COR-L47 (cell line): Measurements from ENCODE around the gene KRTAP10-3.
"Not testable (repeated sequence)": the region's sequence is repeated elsewhere in the genome, so short reads cannot be mapped to it uniquely, and the experiment has no call there.

Experiments used
- DNase-seq: peaks from one replicate; lab custom pipeline; 2025; lab: John Stamatoyannopoulos, UW

Gene KRTAP10-3

DNA sequence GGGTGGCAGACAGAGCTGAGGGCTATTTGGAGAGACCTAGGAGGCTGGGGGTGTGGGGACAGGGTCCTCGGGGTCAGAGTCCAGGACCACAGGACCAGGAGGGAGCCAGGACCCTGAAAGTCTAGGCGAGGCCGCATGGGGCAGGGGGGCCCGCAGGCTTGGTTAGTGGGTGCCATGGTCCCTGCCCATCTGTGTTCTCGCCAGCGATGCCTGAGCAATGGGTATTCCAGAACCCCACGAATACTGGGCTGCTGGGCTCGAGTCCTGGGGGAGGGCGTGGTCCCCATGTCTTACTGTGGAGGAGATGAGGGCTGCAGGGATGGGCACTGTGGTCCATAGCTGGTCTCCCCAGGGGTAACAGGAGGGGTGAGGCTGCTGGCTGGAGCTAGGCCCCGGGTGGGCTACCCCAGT is 31.7 kb upstream of the KRTAP10-3 start:
- DNase-seq, result no peak

GRCh38 chr21:44589586-44590305 is 31.2 kb upstream of the KRTAP10-3 start:
- no peak for DNase-seq

GRCh38 chr21:44589094-44589493 is 30.5 kb upstream of the KRTAP10-3 start:
- DNase-seq, result no peak

- DNase-seq, result no peak
Measured at GRCh38 chr21:44585892-44586291, 27.3 kb upstream of the KRTAP10-3 start.

DNA sequence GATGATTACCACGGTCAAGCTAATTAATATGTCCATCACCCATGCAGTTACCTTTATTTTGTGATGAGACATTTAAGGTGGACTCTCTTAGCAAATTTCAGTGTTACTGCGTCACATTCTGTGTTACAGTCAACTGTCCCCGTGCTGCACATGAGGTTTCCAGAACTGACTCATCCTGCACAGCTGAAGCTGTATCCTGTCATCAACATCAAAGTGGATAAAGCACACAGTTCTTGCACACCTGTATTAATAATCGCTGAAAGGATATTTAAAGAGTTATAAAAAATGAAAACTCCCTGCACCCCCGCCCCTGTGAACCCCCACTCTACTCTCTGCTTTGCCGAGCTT is 25.2 kb upstream of the KRTAP10-3 start:
- peak; percentile 70 for DNase-seq

GRCh38 chr21:44583089-44583799 is 24.6 kb upstream of the KRTAP10-3 start:
- peak; percentile 77 for DNase-seq

DNA sequence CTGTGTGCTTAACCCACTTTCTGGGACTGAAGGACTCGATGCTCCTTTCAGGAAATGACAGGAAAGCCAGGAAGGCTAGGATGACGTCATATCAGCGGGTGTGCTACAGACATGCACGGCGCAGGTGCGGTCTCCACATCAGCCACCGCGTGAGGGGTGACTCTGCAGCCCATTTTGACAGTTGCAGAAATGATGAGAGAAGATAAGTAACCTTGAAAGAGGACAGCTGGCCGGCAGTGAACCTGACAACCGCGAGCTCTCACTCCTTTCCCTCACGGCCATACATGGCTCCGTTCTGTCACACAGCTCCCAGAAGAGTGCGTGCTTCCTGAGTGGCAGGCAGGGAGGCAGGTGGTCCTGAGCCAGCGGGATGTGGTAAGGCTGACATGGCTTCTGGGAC is 23.5 kb upstream of the KRTAP10-3 start:
- DNase-seq, result no peak

DNA sequence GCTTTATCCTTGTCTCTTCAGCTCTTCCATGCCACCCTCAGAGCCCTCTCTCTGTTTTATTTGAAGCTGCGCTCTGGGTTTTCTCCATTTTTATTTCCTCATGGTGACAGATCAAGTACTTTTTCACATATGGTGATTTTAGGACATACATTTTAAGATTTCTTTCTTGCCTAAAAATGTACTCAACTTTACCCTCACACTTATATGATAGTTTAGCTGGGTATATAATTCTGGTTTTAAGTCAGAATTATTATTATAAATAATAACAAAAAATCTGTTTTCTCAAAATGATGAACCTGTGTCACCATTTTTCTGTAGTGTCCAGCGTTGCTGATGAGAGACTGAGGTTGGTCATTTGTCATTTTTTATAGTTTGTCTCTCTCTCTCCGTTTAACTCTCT is 22.6 kb upstream of the KRTAP10-3 start:
- no peak for DNase-seq

DNA sequence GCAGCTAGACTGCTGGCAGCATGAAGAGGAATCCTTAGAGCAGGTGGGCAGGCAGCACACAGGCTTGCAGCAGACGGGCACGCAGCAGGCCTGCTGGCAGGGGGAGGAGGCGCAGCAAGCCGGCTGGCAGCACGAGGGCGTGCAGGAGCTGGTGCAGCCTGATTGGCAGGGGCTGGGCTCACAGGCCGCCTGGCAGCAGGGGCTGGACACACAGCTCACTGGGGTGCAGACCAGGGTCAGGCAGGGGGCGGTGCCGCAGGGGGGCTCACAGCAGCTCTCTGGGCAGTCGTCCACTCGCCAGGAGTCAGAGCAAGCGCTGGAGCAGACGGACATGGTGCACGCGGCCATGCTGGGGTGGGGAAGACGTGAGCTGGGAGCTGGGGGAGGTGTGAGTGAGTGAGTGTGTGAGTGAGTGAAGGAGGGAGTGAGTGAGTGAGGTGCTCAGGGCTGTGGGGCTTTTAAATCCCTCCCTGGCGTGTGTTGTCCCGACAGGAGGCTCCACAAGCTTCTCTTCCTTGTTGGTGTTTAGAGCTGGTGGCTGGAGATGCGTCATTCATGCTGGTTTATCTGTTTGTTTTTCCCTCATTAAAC is 21.7 kb upstream of the KRTAP10-3 start, which contains the start of gene KRTAP10-5:
TSS of gene KRTAP10-5 (minus strand) at position 374 of the 591 bp plus-strand sequence. CDS start at position 348, 26 bp downstream.
- DNase-seq, result not testable (repeated sequence)

DNA sequence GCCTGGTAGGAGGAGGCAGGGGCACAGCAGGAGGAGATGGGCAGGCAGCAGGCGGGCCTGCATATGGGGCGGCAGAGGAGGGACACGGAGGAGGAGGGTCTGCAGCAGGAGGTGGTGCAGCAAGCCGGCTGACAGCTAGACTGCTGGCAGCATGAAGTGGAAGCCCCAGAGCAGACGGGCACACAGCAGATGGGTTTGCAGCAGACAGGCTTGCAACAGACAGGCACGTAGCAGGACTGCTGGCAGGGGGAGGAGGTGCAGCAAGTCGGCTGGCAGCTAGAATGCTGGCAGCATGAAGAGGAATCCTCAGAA is 21.2 kb upstream of the KRTAP10-3 start:
- DNase-seq, result no peak

- no peak for DNase-seq
Measured at GRCh38 chr21:44579056-44579832, 20.6 kb upstream of the KRTAP10-3 start.

DNA sequence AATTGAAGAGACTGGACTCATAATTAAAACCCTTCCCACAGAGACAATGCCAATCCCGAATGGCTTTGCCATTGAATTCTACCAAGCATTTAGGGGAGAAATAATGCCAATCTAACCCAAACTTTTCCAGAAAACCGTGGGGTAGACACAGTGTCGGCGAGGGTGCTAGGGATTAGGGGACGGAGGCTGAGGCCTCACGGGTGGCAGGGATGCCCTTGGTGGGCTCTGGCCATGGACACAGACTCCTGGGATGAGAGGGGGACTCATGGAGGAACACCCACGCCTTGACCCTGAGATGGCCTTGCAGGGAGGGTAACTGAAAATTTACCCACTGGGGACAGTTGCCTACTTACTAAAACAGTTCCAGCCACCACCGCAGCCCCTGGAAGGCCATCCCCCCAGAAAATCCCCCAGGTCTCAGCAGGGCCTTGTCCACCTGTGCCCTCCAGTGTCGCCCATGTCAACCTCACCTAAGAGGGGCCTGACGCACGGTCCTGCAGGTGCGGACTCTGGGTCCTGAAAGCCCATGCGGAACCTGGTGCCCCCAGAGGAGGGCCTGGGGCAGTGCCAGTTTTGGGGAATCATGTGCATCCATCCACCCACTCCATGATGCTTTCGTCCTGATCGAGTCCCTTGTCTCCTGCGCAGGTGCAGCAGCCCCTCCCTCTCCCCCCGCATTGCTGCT is 19.9 kb upstream of the KRTAP10-3 start:
- no peak for DNase-seq

GRCh38 chr21:44576025-44576420 is 17.4 kb upstream of the KRTAP10-3 start:
- no peak for DNase-seq

DNA sequence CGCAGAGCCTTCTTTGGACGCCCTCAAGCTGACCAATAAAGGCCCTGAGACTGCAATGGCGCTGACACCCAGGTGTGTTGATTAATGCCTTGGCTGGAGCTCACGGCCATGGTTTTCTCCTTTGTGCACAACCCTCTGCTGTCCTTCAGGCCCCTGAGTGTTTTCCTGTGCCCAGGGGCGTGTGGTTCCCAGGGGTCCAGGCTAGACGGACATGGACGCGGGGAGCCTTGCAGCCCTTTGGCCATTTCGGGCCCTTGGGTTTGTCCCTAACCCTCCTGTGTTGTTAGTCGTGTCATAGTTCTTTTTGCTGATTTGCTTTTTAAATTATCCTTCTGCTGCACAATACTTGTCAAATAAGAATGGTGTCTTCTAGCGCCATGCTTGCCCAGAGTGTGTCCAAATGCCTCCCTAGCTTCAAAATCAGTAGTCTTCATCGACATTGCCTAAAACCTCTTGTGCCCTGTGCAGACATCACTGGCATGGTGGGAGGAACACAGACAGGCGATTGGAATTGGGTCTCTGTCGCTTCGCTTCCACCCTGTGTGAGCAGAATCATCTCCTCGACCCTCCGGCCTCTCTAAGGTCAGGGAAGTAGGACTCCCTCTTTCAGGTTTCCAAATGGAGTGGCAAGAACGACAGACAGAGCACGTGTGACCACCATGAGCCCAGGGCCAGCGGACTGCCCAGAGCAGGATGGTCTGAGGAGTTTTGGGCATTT is 16.9 kb upstream of the KRTAP10-3 start:
- DNase-seq, result no peak

DNA sequence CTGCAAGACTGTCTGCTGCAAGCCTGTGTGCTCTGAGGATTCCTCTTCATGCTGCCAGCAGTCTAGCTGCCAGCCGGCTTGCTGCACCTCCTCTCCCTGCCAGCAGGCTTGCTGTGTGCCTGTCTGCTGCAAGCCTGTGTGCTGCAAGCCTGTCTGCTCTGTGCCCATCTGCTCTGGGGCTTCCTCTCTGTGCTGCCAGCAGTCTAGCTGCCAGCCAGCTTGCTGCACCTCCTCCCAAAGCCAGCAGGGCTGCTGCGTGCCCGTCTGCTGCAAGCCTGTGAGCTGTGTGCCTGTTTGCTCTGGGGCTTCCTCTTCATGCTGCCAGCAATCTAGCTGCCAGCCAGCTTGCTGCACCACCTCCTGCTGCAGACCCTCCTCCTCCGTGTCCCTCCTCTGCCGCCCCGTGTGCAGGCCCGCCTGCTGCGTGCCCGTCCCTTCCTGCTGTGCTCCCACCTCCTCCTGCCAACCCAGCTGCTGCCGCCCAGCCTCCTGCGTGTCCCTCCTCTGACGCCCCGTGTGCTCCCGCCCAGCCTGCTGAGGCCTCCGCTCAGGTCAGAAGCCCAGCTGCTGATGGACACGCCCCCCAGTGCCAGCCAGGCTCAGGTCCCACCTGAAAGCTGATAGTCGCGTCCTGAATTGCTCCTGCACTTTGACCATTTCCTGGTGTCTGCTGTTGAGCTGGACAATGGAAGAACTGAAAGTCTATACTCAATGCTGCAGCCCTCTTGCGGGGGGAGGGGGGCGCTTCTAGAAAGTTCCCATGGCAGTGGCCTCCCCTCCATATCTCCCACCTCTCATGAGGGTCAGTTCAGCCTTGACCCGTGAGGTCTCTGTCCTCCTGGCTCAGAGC is 16.1 kb upstream of the KRTAP10-3 start:
- DNase-seq, result no peak

- DNase-seq, result peak; percentile 75
Measured at GRCh38 chr21:44573630-44574456, 15.2 kb upstream of the KRTAP10-3 start, which contains the start of gene KRTAP10-4. TSS of gene KRTAP10-4 (plus strand) at chr21:44573729. CDS start at chr21:44573759, 30 bp downstream.

GRCh38 chr21:44572959-44573583 is 14.5 kb upstream of the KRTAP10-3 start:
- DNase-seq, result peak; percentile 44

- DNase-seq, result no peak
Measured at GRCh38 chr21:44571844-44572782, 13.5 kb upstream of the KRTAP10-3 start.
